Natural killer cell treated with Interleukin-12 subunit alpha and Interleukin-12 subunit beta and Interleukin-15 and Interleukin-18, amount 100 ng/mL, for 72 hours (primary cell): ENCODE measurements around the gene NELFCD. TPM values are rescaled to one million over a fixed set of nuclear protein-coding genes. Genes with fewer than 3 reads are reported as not detected.
"Not testable (repeated sequence)": the region's sequence is repeated elsewhere in the genome, so short reads cannot be mapped to it uniquely, and the experiment has no call there.

Source experiments
- ATAC-seq, 2 donors: fragments of 150-1000 bp; cut with Tn5 transposase in 1 of 2; sonication (Bioruptor Pico), chemical (Tn5 transposase) in 1 of 2; 2 replicates each; pipeline ENCODE4 v1.10.0; 2021
- DNase-seq: peaks from one replicate; pipeline ENCODE4 v3.0.0; 2022; ENCODE audit warnings: low spot score
- H3K27ac Mint-ChIP-seq, 2 donors: 1 replicate in 1 of 2; 2 replicates in 1 of 2; pipeline ENCODE4 v1.8.0; 2022; ENCODE audit warnings: mixed read lengths in 2 of 2, mild to moderate bottlenecking in 1 of 2, moderate library complexity in 1 of 2
- H3K27me3 Mint-ChIP-seq, 2 donors: 1 replicate in 1 of 2; 2 replicates in 1 of 2; pipeline ENCODE4 v1.8.0; 2022; ENCODE audit warnings: mixed read lengths in 2 of 2
- H3K36me3 Mint-ChIP-seq: one replicate; pipeline ENCODE4 v1.8.0; 2022; ENCODE audit warnings: mixed read lengths
- H3K4me1 Mint-ChIP-seq, 2 donors: 1 replicate in 1 of 2; 2 replicates in 1 of 2; pipeline ENCODE4 v1.8.0; 2022; ENCODE audit warnings: low read depth in 2 of 2, mixed read lengths in 2 of 2, mild to moderate bottlenecking in 1 of 2
- H3K4me3 Mint-ChIP-seq: one replicate; pipeline ENCODE4 v1.8.0; 2022; ENCODE audit warnings: mixed read lengths
- H3K9me3 Mint-ChIP-seq: 2 replicates; pipeline ENCODE4 v1.8.0; 2022; ENCODE audit warnings: mixed read lengths
- total RNA-seq, 2 donors: library from RNA; stranded (reverse); gene quantifications; one replicate each; pipeline ENCODE4 v1.2.3, GENCODE V29; 2022

NELFCD gene
- total RNA-seq, 2 donors from 2014 or later = 89.1 to 106 TPM

GRCh38 chr20:59037386-59037785 is 56.3 kb downstream of the NELFCD start:
- Mint-ChIP-seq H3K9me3 (no peaks in the 10 kb centered on the region), H3K27ac (peak overlapping the region in 1 of 2 donors; percentile 19), H3K36me3 (peaks cover 46% of the 10 kb centered on the region), H3K4me3 (no peak overlapping the region), H3K27me3 (no peaks in the 10 kb centered on the region), H3K4me1 (peaks cover 34 to 61% of the 10 kb centered on the region in 2 donors)
- DNase-seq (no peak), ATAC-seq (no peak)

GRCh38 chr20:59039233-59039632 is 58.2 kb downstream of the NELFCD start:
- Mint-ChIP-seq H3K36me3 (peaks cover 42% of the 10 kb centered on the region), H3K4me3 (peak overlapping the region; percentile 86), H3K9me3 (no peaks in the 10 kb centered on the region), H3K4me1 (peaks cover 40 to 62% of the 10 kb centered on the region in 2 donors), H3K27ac (peak overlapping the region; percentile 60 to 79), H3K27me3 (no peaks in the 10 kb centered on the region)
- ATAC-seq (no peak), DNase-seq (no peak)

- Mint-ChIP-seq H3K9me3 (no peaks in the 10 kb centered on the region), H3K36me3 (peaks cover 31% of the 10 kb centered on the region), H3K4me3 (peak overlapping the region; percentile 86), H3K27me3 (no peaks in the 10 kb centered on the region), H3K27ac (peak overlapping the region; percentile 60 to 79), H3K4me1 (peaks cover 37 to 57% of the 10 kb centered on the region in 2 donors)
- DNase-seq (no peak), ATAC-seq (no peak)
These were observed 59.6 kb downstream of the NELFCD start for GRCh38 chr20:59040667-59041066.

- H3K9me3 Mint-ChIP-seq, ATAC-seq, DNase-seq, H3K27me3 Mint-ChIP-seq: not testable (repeated sequence)
- Mint-ChIP-seq H3K27ac (peak overlapping the region; percentile 60 to 79), H3K4me3 (peak overlapping the region; percentile 86), H3K4me1 (peaks cover 36 to 51% of the 10 kb centered on the region in 2 donors), H3K36me3 (peaks cover 23% of the 10 kb centered on the region)
These were observed 60.4 kb downstream of the NELFCD start for GRCh38 chr20:59041487-59041886.

- H3K4me3 Mint-ChIP-seq = peak within 1 kb of the TSS; percentile 86
- peak; percentile 67 for DNase-seq
- peaks cover 15% of the 10 kb centered on the region for H3K36me3 Mint-ChIP-seq
- ATAC-seq = peak; percentile 64 to 66
- peak within 1 kb of the TSS; percentile 60 to 79 for H3K27ac Mint-ChIP-seq
- H3K27me3 Mint-ChIP-seq = no peaks in the 10 kb centered on the region
- H3K9me3 Mint-ChIP-seq = no peaks in the 10 kb centered on the region
- peaks cover 33 to 43% of the 10 kb centered on the region in 2 donors for H3K4me1 Mint-ChIP-seq
These were observed 61.2 kb downstream of the NELFCD start, which contains the start of gene PRELID3B for GRCh38 chr20:59042151-59042795. PRELID3B (minus strand) TSS chr20:59042786; CDS start chr20:59042730, 56 bp downstream.

GRCh38 chr20:59042796-59043631 is 62.0 kb downstream of the NELFCD start:
- H3K9me3 Mint-ChIP-seq = no peaks in the 10 kb centered on the region
- H3K27ac Mint-ChIP-seq = peak overlapping the region; percentile 60 to 79
- peaks cover 14% of the 10 kb centered on the region for H3K36me3 Mint-ChIP-seq
- H3K27me3 Mint-ChIP-seq = peaks cover 1 to 2% of the 10 kb centered on the region in 2 donors
- H3K4me1 Mint-ChIP-seq = peaks cover 33 to 43% of the 10 kb centered on the region in 2 donors
- ATAC-seq = peak; percentile 99
- DNase-seq = peak; percentile 95
- peak overlapping the region; percentile 86 for H3K4me3 Mint-ChIP-seq

- Mint-ChIP-seq H3K4me3 (peak overlapping the region; percentile 86), H3K4me1 (peaks cover 33 to 47% of the 10 kb centered on the region in 2 donors), H3K27me3 (peaks cover 4 to 5% of the 10 kb centered on the region in 2 donors), H3K9me3 (no peaks in the 10 kb centered on the region), H3K36me3 (peaks cover 14% of the 10 kb centered on the region), H3K27ac (peak overlapping the region; percentile 60 to 79)
- ATAC-seq (no peak), DNase-seq (no peak)
These were observed 62.6 kb downstream of the NELFCD start for GRCh38 chr20:59043698-59044097.

- Mint-ChIP-seq H3K9me3 (no peaks in the 10 kb centered on the region), H3K36me3 (peaks cover 14% of the 10 kb centered on the region), H3K4me1 (peaks cover 30 to 41% of the 10 kb centered on the region in 2 donors), H3K27me3 (peaks cover 5 to 8% of the 10 kb centered on the region in 2 donors), H3K4me3 (no peak overlapping the region), H3K27ac (no peak overlapping the region)
- DNase-seq (no peak), ATAC-seq (no peak)
These were observed 63.2 kb downstream of the NELFCD start for GRCh38 chr20:59044295-59044694.

Other genes starting within 250 kb of the NELFCD start
- gene GNAS-AS1, start 130.4 kb upstream of the NELFCD start, total RNA-seq = 1 to 10 TPM in 1 of 2 donors, under 1 TPM in 1; 0.29 to 4.7 TPM
- 100 to 1,000 TPM; 459 to 740 TPM for gene GNAS, start 128.5 kb upstream of the NELFCD start, total RNA-seq
- gene CTSZ, start 26.0 kb downstream of the NELFCD start, total RNA-seq = 10 to 100 TPM; 19.2 to 32.8 TPM
- gene TUBB1, start 38.2 kb downstream of the NELFCD start, total RNA-seq = not detected
- gene ATP5F1E, start 51.1 kb downstream of the NELFCD start, total RNA-seq = 10 to 100 TPM; 62.2 to 72.3 TPM
- 10 to 100 TPM; 82.8 to 89.0 TPM for gene PRELID3B, start 61.5 kb downstream of the NELFCD start, total RNA-seq
- gene ZNF831, start 182.6 kb downstream of the NELFCD start, total RNA-seq = 1 to 10 TPM; 3.3 to 5.7 TPM